ENCODE data around the gene S100A3. TPM values are rescaled to one million over a fixed set of nuclear protein-coding genes. Genes with fewer than 3 reads are reported as not detected.

S100A3 gene
- total RNA-seq, 2 donors from 2014 or later = 0.46 TPM; not detected in 1

DNA sequence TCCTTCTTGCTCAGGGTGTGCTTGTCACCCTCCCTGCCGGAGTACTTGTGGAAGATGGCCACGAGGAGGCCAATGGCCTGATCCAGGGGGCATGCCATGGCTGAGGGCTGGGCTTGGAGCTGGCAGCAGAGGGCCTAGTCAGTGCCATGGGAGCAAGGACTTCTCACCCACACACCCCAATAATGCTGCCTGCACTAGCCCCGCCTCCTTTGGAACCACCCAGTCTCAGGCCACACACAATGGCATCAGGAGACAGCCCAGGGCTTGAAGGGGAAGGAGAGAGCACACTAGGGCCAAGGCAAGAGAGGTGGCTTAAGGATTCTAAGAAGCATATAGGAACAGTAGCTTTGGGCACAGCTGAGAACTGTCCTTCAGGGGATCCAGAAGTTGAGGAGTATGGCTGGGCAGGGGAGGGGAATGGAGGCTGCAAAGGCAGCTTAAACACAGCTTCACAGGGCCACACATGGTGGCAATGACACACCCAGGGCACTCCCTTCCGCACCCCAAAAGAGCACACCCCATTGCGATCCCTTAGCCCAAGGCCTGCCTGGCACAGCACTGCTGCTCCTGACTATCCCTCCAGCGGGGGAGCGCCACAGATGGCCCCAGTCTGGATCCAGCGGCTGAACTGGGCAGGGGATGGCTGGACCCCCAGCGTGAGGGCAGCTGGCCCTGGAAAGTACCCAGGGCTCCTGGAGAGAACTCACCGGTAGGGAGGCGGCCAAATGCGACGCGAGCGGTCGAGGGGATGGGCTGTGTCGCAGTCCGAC is 13.6 kb downstream of the S100A3 start, which contains the start of gene S100A6:
TSS of gene S100A6 (minus strand) at position 750 of the 770 bp plus-strand sequence. CDS start at position 98, 652 bp downstream.
- H3K27ac ChIP-seq = peak within 1 kb of the TSS; percentile 92 to 96
- H3K9me3 ChIP-seq = no peaks in the 10 kb centered on the region
- H3K4me3 ChIP-seq = peak within 1 kb of the TSS; percentile 60 to 74
- WGBS = 17% methylated on average over 4 of the region's 18 CpGs
- TF ChIP-seq, protein P1, sequence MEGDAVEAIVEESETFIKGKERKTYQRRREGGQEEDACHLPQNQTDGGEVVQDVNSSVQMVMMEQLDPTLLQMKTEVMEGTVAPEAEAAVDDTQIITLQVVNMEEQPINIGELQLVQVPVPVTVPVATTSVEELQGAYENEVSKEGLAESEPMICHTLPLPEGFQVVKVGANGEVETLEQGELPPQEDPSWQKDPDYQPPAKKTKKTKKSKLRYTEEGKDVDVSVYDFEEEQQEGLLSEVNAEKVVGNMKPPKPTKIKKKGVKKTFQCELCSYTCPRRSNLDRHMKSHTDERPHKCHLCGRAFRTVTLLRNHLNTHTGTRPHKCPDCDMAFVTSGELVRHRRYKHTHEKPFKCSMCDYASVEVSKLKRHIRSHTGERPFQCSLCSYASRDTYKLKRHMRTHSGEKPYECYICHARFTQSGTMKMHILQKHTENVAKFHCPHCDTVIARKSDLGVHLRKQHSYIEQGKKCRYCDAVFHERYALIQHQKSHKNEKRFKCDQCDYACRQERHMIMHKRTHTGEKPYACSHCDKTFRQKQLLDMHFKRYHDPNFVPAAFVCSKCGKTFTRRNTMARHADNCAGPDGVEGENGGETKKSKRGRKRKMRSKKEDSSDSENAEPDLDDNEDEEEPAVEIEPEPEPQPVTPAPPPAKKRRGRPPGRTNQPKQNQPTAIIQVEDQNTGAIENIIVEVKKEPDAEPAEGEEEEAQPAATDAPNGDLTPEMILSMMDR (IDR thresholded peaks at IDR 0.05) = no peak
- no peak for TF ChIP-seq POLR2AphosphoS5 (IDR thresholded peaks at IDR 0.05)
- peak; percentile 60 for TF ChIP-seq POLR2A (IDR thresholded peaks at IDR 0.05)
- intact Hi-C loops (cut with DNase I) = no loop called here
- H3K27me3 ChIP-seq (replicated peaks; ENCODE audit: insufficient read depth) = no peaks in the 10 kb centered on the region
- peak; percentile 50 for DNase-seq (ENCODE audit: low spot score)
- no peaks in the 10 kb centered on the region for H3K36me3 ChIP-seq
- H3K4me1 ChIP-seq (replicated peaks) = peaks cover 3% of the 10 kb centered on the region

DNA sequence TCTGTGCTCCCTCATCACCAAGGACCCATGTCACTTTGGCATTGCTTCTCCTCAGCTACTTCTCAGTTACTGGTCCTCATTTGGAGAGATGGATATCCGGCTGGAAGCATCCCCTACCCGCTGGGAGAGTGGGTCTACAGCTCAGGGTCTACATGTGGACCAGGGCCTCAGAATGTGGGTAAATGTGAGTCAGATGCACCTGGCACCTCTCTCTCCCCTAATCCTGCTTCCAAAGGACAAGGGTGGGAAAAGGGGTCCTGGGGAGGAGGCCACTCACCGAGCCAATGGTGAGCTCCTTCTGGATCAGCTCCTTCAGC is 14.2 kb downstream of the S100A3 start:
- H3K36me3 ChIP-seq = no peaks in the 10 kb centered on the region
- intact Hi-C loops (cut with DNase I) = no loop called here
- WGBS = 77% methylated on average over 3 of the region's 3 CpGs
- H3K27ac ChIP-seq = peak overlapping the region; percentile 92 to 96
- H3K27me3 ChIP-seq (replicated peaks; ENCODE audit: insufficient read depth) = no peaks in the 10 kb centered on the region
- no peaks in the 10 kb centered on the region for H3K9me3 ChIP-seq
- DNase-seq (ENCODE audit: low spot score) = no peak
- H3K4me1 ChIP-seq (replicated peaks) = peaks cover 3% of the 10 kb centered on the region
- H3K4me3 ChIP-seq = peak overlapping the region; percentile 60 to 74
- TF ChIP-seq POLR2AphosphoS5 (IDR thresholded peaks at IDR 0.05) (no peak), POLR2A (IDR thresholded peaks at IDR 0.05) (no peak)
- TF ChIP-seq, protein P1 (IDR thresholded peaks at IDR 0.05) = no peak

DNA sequence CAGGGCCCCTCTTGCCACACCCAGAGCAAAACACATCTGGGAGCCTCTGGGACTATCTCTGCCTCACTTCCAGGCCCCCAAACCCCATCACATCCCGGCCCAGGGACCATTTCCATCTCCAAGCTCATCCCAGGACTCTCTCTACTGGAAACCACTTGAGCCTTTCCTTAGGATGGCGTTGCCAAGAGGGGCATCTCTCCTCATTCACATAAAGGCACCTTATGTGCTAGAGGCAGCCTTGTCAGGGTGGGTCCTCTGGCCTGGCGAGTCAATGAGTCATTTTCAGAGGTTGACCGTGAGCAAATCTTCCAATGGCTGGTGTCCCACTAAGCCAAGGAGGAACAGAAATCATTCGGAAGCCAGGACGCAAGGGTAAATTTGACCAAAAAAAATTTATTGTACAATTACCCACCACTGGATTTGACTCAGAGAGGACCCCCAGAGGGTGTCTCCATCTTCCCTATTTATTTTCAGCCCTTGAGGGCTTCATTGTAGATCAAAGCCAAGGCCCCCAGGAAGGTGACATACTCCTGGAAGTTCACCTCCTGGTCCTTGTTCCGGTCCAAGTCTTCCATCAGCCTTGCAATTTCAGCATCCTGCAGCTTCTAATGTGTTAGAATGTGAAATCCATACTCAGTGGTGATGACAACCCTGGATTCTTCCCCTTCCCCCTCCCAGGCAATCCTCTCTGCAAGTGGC is 14.7 kb downstream of the S100A3 start:
- 73% methylated on average over 7 of the region's 7 CpGs for WGBS
- TF ChIP-seq, protein P1 (IDR thresholded peaks at IDR 0.05) = no peak
- TF ChIP-seq POLR2AphosphoS5 (IDR thresholded peaks at IDR 0.05) (no peak), POLR2A (IDR thresholded peaks at IDR 0.05) (no peak)
- peaks cover 3% of the 10 kb centered on the region for H3K4me1 ChIP-seq (replicated peaks)
- H3K27ac ChIP-seq = peak overlapping the region; percentile 92 to 96
- no peaks in the 10 kb centered on the region for H3K27me3 ChIP-seq (replicated peaks; ENCODE audit: insufficient read depth)
- no peaks in the 10 kb centered on the region for H3K36me3 ChIP-seq
- no peak for DNase-seq (ENCODE audit: low spot score)
- peak overlapping the region; percentile 60 to 74 for H3K4me3 ChIP-seq
- intact Hi-C loops (cut with DNase I) = no loop called here
- H3K9me3 ChIP-seq = no peaks in the 10 kb centered on the region

DNA sequence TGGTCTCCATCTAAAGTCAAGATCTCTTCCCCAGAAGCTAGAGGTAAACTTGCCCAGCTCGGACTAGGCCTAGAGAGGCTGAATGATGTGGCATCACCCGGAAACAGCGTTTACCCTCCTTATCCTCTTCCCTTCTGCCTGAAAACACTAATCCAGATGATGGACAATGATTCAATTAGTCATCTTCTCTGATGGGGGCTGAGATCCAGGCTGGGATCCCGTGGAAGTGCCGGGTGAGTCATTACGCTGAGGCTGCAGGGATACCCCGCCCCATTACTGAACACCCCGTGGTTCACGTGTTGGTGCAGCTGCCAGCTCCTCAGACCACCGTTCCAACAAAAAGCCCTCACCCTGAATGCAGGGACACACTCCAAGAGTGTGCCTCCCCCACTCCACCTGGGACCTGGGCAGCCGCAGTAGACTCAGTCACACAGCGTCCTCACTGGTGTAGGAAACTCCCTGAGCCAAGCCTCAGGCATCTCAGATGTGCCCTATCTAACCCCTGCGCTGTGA is 15.3 kb downstream of the S100A3 start:
- Histone ChIP-seq H3K36me3 (no peaks in the 10 kb centered on the region), H3K9me3 (no peaks in the 10 kb centered on the region), H3K27me3 (replicated peaks; ENCODE audit: insufficient read depth) (no peaks in the 10 kb centered on the region), H3K27ac (peak overlapping the region; percentile 92 to 96), H3K4me1 (replicated peaks) (peaks cover 3% of the 10 kb centered on the region), H3K4me3 (peak overlapping the region; percentile 60 to 74)
- WGBS = 27% methylated on average over 12 of the region's 13 CpGs
- TF ChIP-seq POLR2AphosphoS5 (IDR thresholded peaks at IDR 0.05) (no peak), POLR2A (IDR thresholded peaks at IDR 0.05) (peak; percentile 29)
- TF ChIP-seq, protein P1 (IDR thresholded peaks at IDR 0.05) = no peak
- no peak for DNase-seq (ENCODE audit: low spot score)
- intact Hi-C loops (cut with DNase I) = loop anchor here (1.0 to 2.0 kb wide), 2 partner anchors 23 to 35 kb away; no protein-coding TSS in a partner anchor

Measured in prostate gland (tissue), 2 donors.